ENCODE results near the gene MKRN2. TPM values are rescaled to one million over a fixed set of nuclear protein-coding genes. Genes with fewer than 3 reads are reported as not detected.

MKRN2 gene
- total RNA-seq, 4 donors from 2014 or later, result 17.6 to 59.5 (median 38.1) TPM

DNA sequence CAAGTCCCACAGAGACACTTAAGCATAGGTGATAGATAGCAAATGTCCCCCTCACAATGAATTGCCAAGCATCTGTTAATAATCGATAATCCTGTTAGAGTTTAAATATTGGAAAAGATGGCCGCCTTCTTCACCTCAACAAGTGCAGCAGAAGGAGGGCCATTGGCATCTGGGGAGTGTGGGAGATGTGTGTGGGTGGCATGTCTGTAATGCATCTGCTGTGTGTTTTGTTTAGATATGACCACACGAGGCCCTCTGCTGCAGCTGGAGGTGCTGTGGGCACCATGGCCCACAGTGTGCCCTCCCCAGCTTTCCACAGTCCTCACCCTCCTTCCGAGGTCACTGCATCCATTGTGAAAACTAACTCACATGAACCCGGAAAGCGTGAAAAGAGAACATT, 12.9 kb downstream of the MKRN2 start:
- DNase-seq, result no peak
- TF ChIP-seq POLR2A (IDR thresholded peaks at IDR 0.05) (no peak), CTCF (IDR thresholded peaks at IDR 0.05) (no peak)
- Histone ChIP-seq H3K27me3 (no peaks in the 10 kb centered on the region), H3K4me3 (no peak overlapping the region), H3K4me1 (no peaks in the 10 kb centered on the region), H3K9me3 (peaks cover 0 to 13% of the 10 kb centered on the region in 2 donors), H3K36me3 (no peaks in the 10 kb centered on the region), H3K27ac (no peak overlapping the region)
- intact Hi-C loops (cut with DNase I; ENCODE audit: low total_unique reads), result no loop called here

GRCh38 chr3:12571986-12572385, 15.1 kb downstream of the MKRN2 start:
- no peak for TF ChIP-seq POLR2A (IDR thresholded peaks at IDR 0.05)
- no peak for TF ChIP-seq CTCF (IDR thresholded peaks at IDR 0.05)
- Histone ChIP-seq H3K27me3 (no peaks in the 10 kb centered on the region), H3K4me3 (no peak overlapping the region), H3K27ac (no peak overlapping the region), H3K9me3 (peaks cover 0 to 2% of the 10 kb centered on the region in 2 donors), H3K4me1 (no peaks in the 10 kb centered on the region), H3K36me3 (no peaks in the 10 kb centered on the region)
- no peak for DNase-seq
- intact Hi-C loops (cut with DNase I; ENCODE audit: low total_unique reads), result no loop called here

DNA sequence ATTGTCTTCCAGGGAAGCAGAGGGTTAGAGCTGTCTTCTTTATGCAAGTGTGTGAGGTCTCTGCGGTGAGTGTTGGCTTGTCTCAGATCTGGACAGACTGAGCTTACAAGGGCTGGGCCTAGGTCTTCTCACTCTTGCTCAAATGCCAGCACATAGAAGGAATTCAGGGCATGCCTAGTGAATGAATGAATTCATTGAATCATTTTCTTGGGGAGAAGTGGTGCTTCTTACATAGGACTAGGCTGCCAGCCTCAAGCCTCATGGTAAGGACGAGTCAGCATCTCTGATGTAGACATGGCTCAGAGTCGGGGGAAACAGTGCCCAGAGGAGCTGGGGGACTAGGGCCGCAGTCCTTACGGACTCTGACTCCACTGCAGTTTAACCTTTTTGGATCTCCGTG, 17.2 kb downstream of the MKRN2 start:
- no peaks in the 10 kb centered on the region for H3K9me3 ChIP-seq
- no peak for TF ChIP-seq POLR2A (IDR thresholded peaks at IDR 0.05)
- TF ChIP-seq CTCF (IDR thresholded peaks at IDR 0.05), result no peak
- intact Hi-C loops (cut with DNase I; ENCODE audit: low total_unique reads), result no loop called here
- DNase-seq, result no peak
- no peak overlapping the region for H3K27ac ChIP-seq
- no peaks in the 10 kb centered on the region for H3K36me3 ChIP-seq
- H3K27me3 ChIP-seq, result no peaks in the 10 kb centered on the region
- no peaks in the 10 kb centered on the region for H3K4me1 ChIP-seq
- H3K4me3 ChIP-seq, result no peak overlapping the region

GRCh38 chr3:12574661-12575060, 17.8 kb downstream of the MKRN2 start:
- Histone ChIP-seq H3K9me3 (no peaks in the 10 kb centered on the region), H3K27me3 (no peaks in the 10 kb centered on the region), H3K4me1 (no peaks in the 10 kb centered on the region), H3K36me3 (no peaks in the 10 kb centered on the region), H3K27ac (no peak overlapping the region), H3K4me3 (no peak overlapping the region)
- DNase-seq, result no peak
- TF ChIP-seq POLR2A (IDR thresholded peaks at IDR 0.05) (no peak), CTCF (IDR thresholded peaks at IDR 0.05) (no peak)
- intact Hi-C loops (cut with DNase I; ENCODE audit: low total_unique reads), result no loop called here

DNA sequence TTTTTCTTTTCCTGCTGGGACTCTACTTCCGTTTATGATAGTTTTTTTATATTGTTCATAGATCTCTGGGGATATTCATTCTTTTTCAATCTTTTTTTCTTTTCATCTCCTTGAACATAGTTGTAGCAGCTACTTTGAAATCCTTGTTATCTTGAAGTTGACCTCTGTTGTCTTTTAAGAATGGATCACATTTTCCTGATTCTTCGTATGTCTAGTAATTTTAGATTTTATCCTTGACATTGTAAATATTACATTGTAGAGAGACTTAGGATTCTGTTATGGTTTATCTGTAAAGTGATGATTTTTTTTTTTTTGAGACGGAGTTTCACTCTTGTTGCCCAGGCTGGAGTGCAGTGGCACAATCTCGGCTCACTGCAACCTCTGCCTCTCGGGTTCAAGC, 20.5 kb downstream of the MKRN2 start:
- no peaks in the 10 kb centered on the region for H3K9me3 ChIP-seq
- intact Hi-C loops (cut with DNase I; ENCODE audit: low total_unique reads), result no loop called here
- no peak for DNase-seq
- TF ChIP-seq POLR2A (IDR thresholded peaks at IDR 0.05) (no peak), CTCF (IDR thresholded peaks at IDR 0.05) (no peak)
- H3K27me3 ChIP-seq, result no peaks in the 10 kb centered on the region
- H3K36me3 ChIP-seq, result no peaks in the 10 kb centered on the region
- no peak overlapping the region for H3K27ac ChIP-seq
- no peaks in the 10 kb centered on the region for H3K4me1 ChIP-seq
- no peak overlapping the region for H3K4me3 ChIP-seq

All from uterus (tissue), 4 donors.